Pancreas (tissue), 10 donors: ENCODE measurements around the gene CD38. TPM values are rescaled to one million over a fixed set of nuclear protein-coding genes. Genes with fewer than 3 reads are reported as not detected.
"Not testable (repeated sequence)": the region's sequence is repeated elsewhere in the genome, so short reads cannot be mapped to it uniquely, and the experiment has no call there.

Experiments
- ATAC-seq, 4 donors: fragments of 200-7000 bp; cut with Tn5 transposase; one replicate each; pipeline versions ENCODE4 v1.8.0 to v1.9.1; 2020; ENCODE audit warnings: mild to moderate bottlenecking in 4 of 4, moderate library complexity in 4 of 4
- DNase-seq, 6 donors: peaks; one replicate each; pipeline ENCODE4 v3.0.0-alpha.2; 2020
- FAIRE-seq: peaks from 2 replicates; lab custom pipeline; 2012; peaks lifted over from hg19 to GRCh38; lab: Jason Lieb, UNC
- H3K27ac ChIP-seq, 4 donors: fragments of 200-600 bp; sonication (generic); 1 replicate in 3 of 4; 2 replicates in 1 of 4; pipeline versions ENCODE4 v1.5.0 to v1.8.0; 2020
- H3K27me3 ChIP-seq, 4 donors: fragments of 200-600 bp; one replicate each; pipeline ENCODE4 v1.8.0; 2021
- H3K36me3 ChIP-seq, 3 donors: fragments of 200-600 bp; sonication (generic) in 1 of 3; one replicate each; pipeline versions ENCODE4 v1.5.0 to v1.8.0; 2020 to 2021
- H3K4me1 ChIP-seq, 3 donors: fragments of 200-600 bp; one replicate each; pipeline ENCODE4 v1.8.0; 2021
- H3K4me3 ChIP-seq, 4 donors: fragments of 200-600 bp; sonication (generic) in 2 of 4; one replicate each; pipeline versions ENCODE4 v1.5.0 to v1.8.0; 2020 to 2021
- H3K9me3 ChIP-seq, 4 donors: fragments of 200-600 bp; one replicate each; pipeline ENCODE4 v1.8.0; 2021
- CTCF ChIP-seq, 4 donors: fragments of 200-600 bp; sonication (generic) in 3 of 4; IDR thresholded peaks; one replicate each; pipeline versions ENCODE4 v1.5.0 to v1.8.0; 2021; ENCODE audit warnings: antibody characterized with exemption in 4 of 4
- WGBS, 2 donors: extraction: QIAGEN DNeasy Blood & Tissue Kit; methylation state at CpG; one replicate each; pipeline ENCODE4 v1.1.7; 2013; 5-methylcytosine and 5-hydroxymethylcytosine counted together
- intact Hi-C, 3 donors: fragments of 100-400 bp; cut with DNase I; formaldehyde crosslinking; loops; one replicate each; pipeline versions ENCODE4 v1.11.1 to v1.14.2; 2022
- polyA plus RNA-seq, 2 donors: library from polyadenylated mRNA; stranded (reverse); fragments of 200-250 nt; gene quantifications; one replicate each; pipeline ENCODE4 v1.2.3, GENCODE V29; 2013
- total RNA-seq, 6 donors: library from RNA; stranded (reverse); fragmentation: NEBNext Ultra II Directional in 4 of 6; extraction: Animal tissue kit (Norgen Biotek cat#: 25700) in 4 of 6; gene quantifications; one replicate each; pipeline versions ENCODE4 v1.2.1 to v1.2.4, GENCODE V29; 2021 to 2023
- donor health status: healthy with polysubstance abuse.
- donor health status: DM: no; HTN: no; CAD: no; lungs with moderate emphysema.
- donor health status: DM: no; HTN: no; CAD: no.
- donor health status: control.
- donor health status: control.
- donor health status: Bipolar disorder and iron deficiency.
- donor health status: DM: yes; HTN: yes; CAD: no.
- donor health status: DM: no; HTN: no; CAD: no.
- donor health status: DM: no; HTN: no; CAD: no.
- donor health status: DM: yes; HTN: yes; CAD: no.

The CD38 gene
- total and polyA plus RNA-seq, 8 donors, result 0.12 to 1.6 (median 0.44) TPM

DNA sequence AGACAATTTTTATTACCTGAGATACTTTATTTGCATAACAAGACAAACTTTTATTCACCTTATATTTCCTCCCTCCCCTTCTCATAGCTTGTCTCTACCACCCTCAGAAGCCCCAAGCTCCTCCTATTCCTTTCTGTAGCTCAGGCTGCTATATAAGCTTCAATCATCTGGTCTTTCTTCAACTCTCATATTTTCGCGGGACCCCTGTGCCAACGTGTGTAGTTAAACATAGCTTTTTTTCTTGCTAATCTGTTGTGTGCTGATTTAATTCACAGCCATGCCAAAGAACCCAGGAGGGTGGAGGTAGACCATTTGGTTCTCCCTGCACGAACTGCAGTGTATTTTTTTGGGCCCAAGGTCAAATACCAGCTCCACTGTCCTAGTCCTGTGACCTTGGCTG is 21.1 kb upstream of the CD38 start:
- H3K4me1 ChIP-seq, result no peaks in the 10 kb centered on the region
- H3K27me3 ChIP-seq, result no peaks in the 10 kb centered on the region
- no peak overlapping the region for H3K4me3 ChIP-seq
- H3K9me3 ChIP-seq, result no peaks in the 10 kb centered on the region
- ATAC-seq (no peak), FAIRE-seq (no peak), DNase-seq (no peak)
- no peak for TF ChIP-seq CTCF (IDR thresholded peaks at IDR 0.05)
- H3K36me3 ChIP-seq, result no peaks in the 10 kb centered on the region
- H3K27ac ChIP-seq, result no peak overlapping the region
- intact Hi-C loops, result no loop called here
- WGBS, 2 donors, result 27 to 32% methylated on average over 4 of the region's 4 CpGs

GRCh38 chr4:15758294-15758693 is 19.8 kb upstream of the CD38 start:
- H3K9me3 ChIP-seq, result no peaks in the 10 kb centered on the region
- ATAC-seq (no peak), FAIRE-seq (no peak), DNase-seq (no peak)
- H3K36me3 ChIP-seq, result no peaks in the 10 kb centered on the region
- no peak overlapping the region for H3K27ac ChIP-seq
- 71 to 83% methylated on average over 4 of the region's 4 CpGs for WGBS, 2 donors
- H3K27me3 ChIP-seq, result no peaks in the 10 kb centered on the region
- intact Hi-C loops, result no loop called here
- H3K4me1 ChIP-seq, result no peaks in the 10 kb centered on the region
- TF ChIP-seq CTCF (IDR thresholded peaks at IDR 0.05), result no peak
- H3K4me3 ChIP-seq, result no peak overlapping the region

DNA sequence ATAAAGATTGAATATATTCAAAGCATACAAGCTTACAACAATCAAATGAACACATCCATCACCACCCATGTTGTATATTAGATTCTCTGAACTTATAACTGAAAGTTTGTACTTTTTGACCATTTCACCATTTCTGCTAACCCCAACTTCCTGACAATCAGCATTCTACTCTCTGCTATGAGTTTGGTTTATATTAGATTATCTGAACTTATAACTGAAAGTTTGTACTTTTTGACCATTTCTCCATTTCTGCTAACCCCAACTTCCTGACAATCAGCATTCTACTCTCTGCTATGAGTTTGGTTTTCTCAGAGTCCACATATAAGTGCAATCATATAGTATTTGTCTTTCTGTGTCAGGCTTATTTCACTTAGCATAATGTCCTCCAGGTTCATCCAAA is 15.7 kb upstream of the CD38 start:
- intact Hi-C loops, H3K27me3 ChIP-seq, H3K36me3 ChIP-seq, DNase-seq, H3K4me3 ChIP-seq, ATAC-seq, H3K27ac ChIP-seq, H3K9me3 ChIP-seq, FAIRE-seq, H3K4me1 ChIP-seq: not testable (repeated sequence)

GRCh38 chr4:15765391-15765790 is 12.7 kb upstream of the CD38 start:
- no peak for DNase-seq
- Histone ChIP-seq H3K27ac (no peak overlapping the region), H3K36me3 (no peaks in the 10 kb centered on the region), H3K27me3 (no peaks in the 10 kb centered on the region), H3K9me3 (no peaks in the 10 kb centered on the region), H3K4me3 (no peak overlapping the region), H3K4me1 (no peaks in the 10 kb centered on the region)
- intact Hi-C loops, result no loop called here
- no peak for ATAC-seq
- 51 to 81% methylated on average over 6 of the region's 6 CpGs for WGBS, 2 donors
- FAIRE-seq, result no peak
- no peak for TF ChIP-seq CTCF (IDR thresholded peaks at IDR 0.05)

GRCh38 chr4:15765910-15766697 is 12.0 kb upstream of the CD38 start:
- Histone ChIP-seq H3K27ac (no peak overlapping the region), H3K4me1 (no peaks in the 10 kb centered on the region), H3K4me3 (no peak overlapping the region), H3K9me3 (no peaks in the 10 kb centered on the region), H3K27me3 (no peaks in the 10 kb centered on the region), H3K36me3 (no peaks in the 10 kb centered on the region)
- FAIRE-seq, result no peak
- no peak for ATAC-seq
- intact Hi-C loops, result no loop called here
- no peak for DNase-seq
- WGBS, 2 donors, result 29 to 51% methylated on average over 6 of the region's 6 CpGs
- no peak for TF ChIP-seq CTCF (IDR thresholded peaks at IDR 0.05)
